Cardiac septum (tissue), 1 donor: Measurements from ENCODE around the gene XKR7. TPM values are rescaled to one million over a fixed set of nuclear protein-coding genes. Genes with fewer than 3 reads are reported as not detected.
"Not testable (repeated sequence)": the region's sequence is repeated elsewhere in the genome, so short reads cannot be mapped to it uniquely, and the experiment has no call there.

Experiments
- DNase-seq: peaks from one replicate; pipeline ENCODE4 v3.0.0-alpha.2; 2020; ENCODE audit warnings: low spot score
- intact Hi-C: fragments of 100-400 bp; cut with DNase I; formaldehyde crosslinking; loops from one replicate; pipeline ENCODE4 v1.14.0; 2022
- total RNA-seq: library from RNA; stranded (reverse); fragmentation: NEBNext Ultra II Directional; extraction: Animal tissue kit (Norgen Biotek cat#: 25700); gene quantifications from one replicate; pipeline ENCODE4 v1.2.1, GENCODE V29; 2021
- donor health status: DM: no; HTN: no; CAD: no.

XKR7 gene
- total RNA-seq, 1 donor from 2014 or later: not detected

- peak; percentile 88 for DNase-seq
- intact Hi-C loops: loop anchor here (2.0 to 5.0 kb wide), 2 partner anchors 79 to 176 kb away; partner anchors contain the start of gene PDRG1
These were observed 63.3 kb downstream of the XKR7 start for GRCh38 chr20:32031007-32031958.

- DNase-seq: no peak
- intact Hi-C loops: loop anchor here (5.0 kb wide), 1 partner anchor 81 kb away; the partner anchor contains the start of gene PDRG1
These were observed 65.4 kb downstream of the XKR7 start for GRCh38 chr20:32033316-32033715.

GRCh38 chr20:32033721-32034120 lies 65.8 kb downstream of the XKR7 start:
- intact Hi-C loops: loop anchor here (5.0 kb wide), 1 partner anchor 81 kb away; the partner anchor contains the start of gene PDRG1
- not testable (repeated sequence) for DNase-seq

GRCh38 chr20:32034581-32035425 lies 66.9 kb downstream of the XKR7 start:
- intact Hi-C loops: loop anchor here (5.0 kb wide), 1 partner anchor 83 kb away; the partner anchor contains the start of gene PDRG1
- DNase-seq: peak; percentile 78

- no peak for DNase-seq
- intact Hi-C loops: no loop called here
These were observed 67.5 kb downstream of the XKR7 start for GRCh38 chr20:32035426-32035779.

GRCh38 chr20:32036252-32036651 lies 68.3 kb downstream of the XKR7 start:
- intact Hi-C loops: no loop called here
- no peak for DNase-seq

GRCh38 chr20:32036716-32037485 lies 69.0 kb downstream of the XKR7 start:
- intact Hi-C loops: no loop called here
- no peak for DNase-seq

- no peak for DNase-seq
- intact Hi-C loops: no loop called here
These were observed 70.0 kb downstream of the XKR7 start for GRCh38 chr20:32037929-32038328.

- DNase-seq: no peak
- intact Hi-C loops: no loop called here
These were observed 72.4 kb downstream of the XKR7 start for GRCh38 chr20:32040142-32040953.

GRCh38 chr20:32045999-32046398 lies 78.0 kb downstream of the XKR7 start:
- DNase-seq: no peak
- intact Hi-C loops: no loop called here

GRCh38 chr20:32050324-32050841 lies 82.4 kb downstream of the XKR7 start:
- intact Hi-C loops: no loop called here
- no peak for DNase-seq

GRCh38 chr20:32050851-32051556 lies 83.1 kb downstream of the XKR7 start:
- peak; percentile 93 for DNase-seq
- intact Hi-C loops: no loop called here

GRCh38 chr20:32051720-32052089 lies 83.8 kb downstream of the XKR7 start:
- no peak for DNase-seq
- intact Hi-C loops: no loop called here

GRCh38 chr20:32052090-32052777 lies 84.3 kb downstream of the XKR7 start, which contains the start of gene HCK:
Gene HCK (plus strand): TSS chr20:32052242.
- no peak for DNase-seq
- intact Hi-C loops: no loop called here

GRCh38 chr20:32052778-32053362 lies 84.9 kb downstream of the XKR7 start:
- intact Hi-C loops: no loop called here

More at GRCh38 chr20:32052778-32053362, 84.9 kb downstream of the XKR7 start:
- DNase-seq: peak; percentile 95
